EH (cell line): ENCODE results near the gene VDR.

Source experiments
- DNase-seq: peaks from one replicate; pipeline ENCODE4 v3.0.0-alpha.2; 2015; ENCODE audit warnings: low read depth

Gene VDR

DNA sequence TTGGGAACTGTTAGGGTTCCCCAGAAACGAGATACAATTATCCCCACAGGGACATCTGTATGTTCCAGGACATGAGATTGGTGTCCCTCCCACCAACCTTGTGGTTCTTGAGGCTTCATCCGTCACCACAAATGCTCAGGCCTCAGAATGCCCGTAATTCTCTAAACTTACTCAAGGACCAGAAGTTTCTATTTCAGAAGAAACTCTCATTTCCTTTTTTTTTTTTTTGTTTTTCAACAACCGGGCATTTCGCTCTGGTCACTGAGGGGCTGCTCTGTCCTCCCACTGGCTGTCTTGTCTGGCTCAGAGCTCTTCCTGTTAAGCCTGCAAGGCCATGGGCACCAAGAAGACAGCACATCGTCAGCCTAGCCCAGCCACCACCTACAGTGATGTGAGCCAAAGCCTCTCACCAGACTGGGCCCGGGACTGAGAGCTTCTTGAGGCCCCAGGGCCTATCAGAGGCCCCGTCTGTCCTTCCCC is 36.2 kb downstream of the VDR start:
- no peak for DNase-seq

DNA sequence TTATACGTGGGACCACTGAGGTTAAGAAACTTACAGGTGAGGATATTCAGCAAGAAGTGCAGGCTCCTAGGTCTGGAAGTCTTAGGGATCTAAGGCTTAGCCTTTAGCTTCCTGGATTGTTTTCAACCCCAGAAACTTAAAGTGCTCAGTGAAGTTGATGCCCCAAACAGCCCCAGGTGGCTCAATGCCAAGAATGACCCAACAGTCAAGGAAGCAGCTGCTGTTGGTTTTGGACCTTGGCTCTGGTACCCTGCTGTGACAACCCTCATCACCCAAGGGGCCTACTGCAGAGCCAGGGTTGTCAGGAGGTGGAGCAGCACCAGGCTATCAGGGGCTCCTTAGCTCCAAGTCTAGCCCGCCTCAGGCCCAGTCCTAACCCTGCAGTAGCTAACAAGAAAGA is 36.8 kb downstream of the VDR start:
- peak; percentile 16 for DNase-seq

DNA sequence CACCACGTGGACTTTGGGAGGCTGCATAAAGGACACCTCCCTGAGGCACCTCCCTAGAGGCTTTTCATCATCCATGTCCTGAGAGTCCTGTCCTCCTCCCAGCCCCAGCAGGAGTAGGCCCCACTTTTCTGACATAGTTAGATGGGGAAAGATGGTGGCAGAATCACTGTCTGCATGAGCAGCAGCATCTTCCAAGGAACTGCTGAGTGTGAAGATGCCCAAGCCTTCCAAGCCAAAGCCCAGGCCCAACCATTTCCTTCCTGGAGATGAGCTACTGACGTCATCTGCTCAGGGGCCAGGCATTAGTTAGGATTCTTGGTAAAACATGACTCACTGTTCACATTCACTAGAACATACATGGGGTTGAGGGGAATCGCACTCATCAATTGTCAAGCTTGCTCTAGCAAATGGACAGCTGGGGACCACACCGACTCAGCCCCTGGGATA is 37.3 kb downstream of the VDR start:
- peak; percentile 93 for DNase-seq

DNA sequence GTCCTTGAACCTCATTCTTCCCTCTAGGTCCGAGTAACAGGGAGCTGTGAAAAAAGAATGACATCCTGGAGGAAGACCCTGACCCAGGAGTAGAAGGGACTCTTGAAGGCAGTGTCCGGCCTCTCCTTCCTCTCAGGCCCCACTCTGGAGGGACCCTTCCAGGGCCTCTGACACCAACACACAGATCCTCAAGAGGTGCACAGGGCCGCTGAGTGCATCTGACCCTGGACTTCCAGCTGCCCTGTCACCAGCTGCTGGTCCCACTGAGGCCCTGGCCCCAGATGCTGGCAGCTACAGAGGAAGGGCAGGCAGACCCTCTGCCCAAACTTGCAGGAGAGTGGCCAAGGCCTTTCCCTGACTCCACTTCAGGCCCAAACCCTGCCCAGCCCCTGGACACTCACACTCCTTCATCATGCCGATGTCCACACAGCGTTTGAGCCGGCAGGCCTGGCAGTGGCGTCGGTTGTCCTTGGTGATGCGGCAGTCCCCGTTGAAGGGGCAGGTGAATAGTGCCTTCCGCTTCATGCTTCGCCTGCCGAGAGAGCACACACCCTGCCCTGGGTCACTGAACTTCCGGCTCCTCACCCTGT is 40.1 kb downstream of the VDR start:
- DNase-seq, result no peak

- no peak for DNase-seq
These were observed 40.8 kb downstream of the VDR start for GRCh38 chr12:47863985-47864384.

DNA sequence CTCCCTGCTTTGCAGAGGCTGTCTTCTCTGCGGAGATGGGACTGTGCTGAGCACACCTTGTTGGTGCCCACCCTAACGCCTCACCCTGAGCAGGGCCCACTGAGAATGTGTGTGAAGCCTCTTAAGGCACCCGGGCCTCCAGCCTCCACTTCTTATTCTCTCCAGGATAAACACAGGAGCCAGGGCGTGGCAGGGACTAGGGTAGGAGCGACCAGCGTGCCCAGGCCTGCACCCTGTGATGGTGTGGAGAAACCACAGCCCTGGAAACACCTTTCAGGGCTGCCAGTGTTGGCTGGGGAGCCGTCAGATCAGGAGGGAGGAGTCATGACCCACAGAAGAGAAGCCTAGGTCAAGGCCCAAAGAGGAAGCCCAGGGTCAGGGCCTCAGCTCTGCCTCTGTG is 41.3 kb downstream of the VDR start:
- DNase-seq, result no peak

DNA sequence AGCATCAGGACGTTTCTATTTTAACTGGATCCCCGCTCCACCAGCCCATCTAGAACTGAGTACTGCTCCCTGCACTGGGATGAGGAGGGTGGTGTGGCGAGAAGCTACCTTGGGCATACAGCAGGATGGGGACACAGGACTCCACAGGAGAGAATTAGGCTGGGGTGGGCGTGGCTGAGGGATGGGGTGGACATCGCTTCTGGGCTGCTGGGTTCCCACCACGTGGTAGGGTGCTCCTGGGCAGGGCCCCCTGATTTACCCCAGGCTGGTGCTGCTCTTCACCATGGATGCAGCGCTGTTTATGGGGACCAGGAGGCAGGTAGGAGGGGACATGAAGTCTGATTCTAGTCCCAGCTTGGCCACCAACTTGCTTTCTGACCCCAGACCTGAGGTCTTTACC is 41.9 kb downstream of the VDR start:
- no peak for DNase-seq

GRCh38 chr12:47862167-47862750 is 42.5 kb downstream of the VDR start:
- no peak for DNase-seq

- DNase-seq, result no peak
These were observed 43.9 kb downstream of the VDR start for GRCh38 chr12:47860873-47861272.

DNA sequence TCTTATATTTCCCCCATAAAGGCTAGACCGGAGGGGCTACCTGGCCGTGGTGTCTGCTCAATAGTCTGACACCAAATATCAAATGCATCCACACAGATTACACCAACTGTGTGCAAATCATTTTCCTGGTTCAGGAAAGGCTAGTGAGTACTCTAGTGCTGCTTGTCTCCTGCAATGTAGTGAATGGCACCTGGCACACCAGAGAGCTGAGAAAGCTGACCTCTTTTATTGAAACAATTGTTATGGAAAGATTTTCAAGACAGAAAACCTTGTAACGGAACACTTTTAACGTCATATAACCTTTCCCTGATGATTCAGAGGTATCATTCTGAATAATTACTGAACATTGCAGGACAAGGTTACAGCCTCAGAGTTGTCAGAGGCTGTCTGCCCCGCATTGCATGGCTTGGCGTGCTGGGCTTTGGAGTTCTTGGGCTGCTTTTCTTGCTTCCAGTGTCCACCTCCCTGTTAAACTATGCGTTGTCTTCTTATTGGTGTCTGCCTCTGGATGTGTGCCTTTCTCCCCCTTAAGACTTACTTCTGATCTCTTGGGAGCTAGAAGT is 44.4 kb downstream of the VDR start:
- no peak for DNase-seq

DNA sequence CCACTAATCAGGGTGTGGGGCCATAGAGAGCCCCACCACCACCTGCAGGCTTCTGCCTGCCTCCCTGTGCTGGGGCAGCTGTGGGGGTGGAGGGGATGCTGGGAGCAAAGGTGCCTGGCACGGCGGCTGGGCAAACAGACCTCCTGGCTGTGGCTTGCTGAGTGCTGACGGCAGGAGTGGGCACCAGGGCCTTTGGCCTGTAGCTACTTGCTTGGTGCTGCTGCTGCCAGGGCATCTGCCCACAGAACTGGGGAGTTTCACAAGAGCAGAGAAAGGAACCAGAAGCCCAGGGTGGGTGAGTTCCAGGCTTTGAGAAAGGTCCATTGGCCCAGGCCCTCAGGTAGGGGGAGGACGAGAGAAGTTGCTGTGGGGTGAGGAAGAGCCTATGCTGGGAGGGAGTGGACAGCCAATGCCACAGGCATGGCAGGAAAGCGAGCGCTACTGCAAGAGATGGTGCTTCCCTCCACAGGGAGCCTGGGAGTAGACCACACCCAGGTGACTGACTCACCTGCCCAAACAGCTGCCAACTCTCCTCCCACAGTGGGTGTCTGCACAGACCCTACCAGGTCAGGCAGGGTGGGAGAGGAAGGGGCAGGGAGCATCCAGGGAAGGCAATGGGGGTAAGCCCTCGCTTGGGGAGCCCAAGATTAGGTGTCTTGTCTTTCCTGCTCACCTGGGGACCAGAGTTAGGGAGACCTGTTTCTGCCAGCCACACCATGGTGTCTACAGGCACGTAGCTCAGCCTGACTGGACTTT is 46.1 kb downstream of the VDR start:
- DNase-seq, result no peak

- no peak for DNase-seq
These were observed 47.8 kb downstream of the VDR start for GRCh38 chr12:47856721-47857575.

- no peak for DNase-seq
These were observed 48.7 kb downstream of the VDR start for GRCh38 chr12:47856094-47856493.

DNA sequence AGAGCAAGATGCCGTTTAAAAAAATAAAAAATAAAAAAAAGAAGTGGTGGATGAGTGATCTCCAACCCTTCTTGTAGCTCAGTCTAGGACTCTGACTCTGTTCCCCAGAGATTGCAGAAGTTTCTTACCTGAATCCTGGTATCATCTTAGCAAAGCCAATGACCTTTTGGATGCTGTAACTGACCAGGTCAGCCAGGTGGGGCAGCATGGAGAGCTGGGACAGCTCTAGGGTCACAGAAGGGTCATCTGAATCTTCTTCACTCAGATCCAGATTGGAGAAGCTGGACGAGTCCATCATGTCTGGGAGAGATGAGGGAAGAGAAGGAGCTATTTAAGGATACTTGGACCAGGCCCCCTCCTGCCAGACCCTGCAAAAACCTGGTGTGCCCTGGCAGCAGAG is 49.3 kb downstream of the VDR start:
- DNase-seq, result no peak

DNA sequence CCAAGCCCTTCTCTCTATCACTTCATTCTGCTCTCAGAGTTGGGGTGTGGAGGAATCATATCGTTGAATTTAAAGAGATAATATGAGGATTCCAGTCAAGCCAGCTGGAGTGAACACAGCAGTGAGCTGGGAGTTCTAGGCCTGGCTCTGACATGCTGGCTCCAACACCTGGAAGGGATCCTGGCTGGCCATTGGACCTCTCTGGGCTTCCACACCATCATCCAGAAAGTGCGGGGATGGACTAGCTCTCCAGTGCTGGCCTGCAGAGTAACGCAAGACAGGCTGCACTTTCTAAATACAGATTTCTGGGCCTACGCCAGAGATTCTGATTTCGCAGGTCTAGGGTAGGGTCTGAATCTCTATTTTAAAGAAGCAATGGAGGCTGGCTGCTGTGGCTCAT is 50.3 kb downstream of the VDR start:
- DNase-seq, result no peak

DNA sequence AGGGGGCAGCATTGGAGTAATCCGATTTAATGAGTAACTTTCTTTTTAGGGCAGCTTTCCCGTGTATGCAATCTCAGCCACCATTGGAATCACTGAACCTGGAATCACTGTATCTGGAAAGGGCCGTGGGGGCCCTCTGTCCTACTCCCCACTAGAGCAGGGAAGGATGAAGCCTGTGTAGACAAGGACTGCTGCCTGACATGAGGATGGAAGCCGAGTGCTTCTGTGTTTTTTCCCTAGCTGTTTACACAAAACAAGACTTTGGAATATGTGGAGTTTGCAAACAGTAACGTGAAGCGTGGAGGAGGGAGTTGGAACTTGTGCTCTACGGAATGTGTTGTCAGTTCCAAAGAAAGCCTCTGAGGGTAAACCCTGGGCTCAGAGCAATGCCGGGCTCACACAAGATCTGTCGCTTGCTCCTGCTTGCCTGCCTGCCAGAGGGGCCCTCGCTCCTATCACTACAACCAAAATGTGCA is 52.7 kb downstream of the VDR start:
- DNase-seq, result no peak

DNA sequence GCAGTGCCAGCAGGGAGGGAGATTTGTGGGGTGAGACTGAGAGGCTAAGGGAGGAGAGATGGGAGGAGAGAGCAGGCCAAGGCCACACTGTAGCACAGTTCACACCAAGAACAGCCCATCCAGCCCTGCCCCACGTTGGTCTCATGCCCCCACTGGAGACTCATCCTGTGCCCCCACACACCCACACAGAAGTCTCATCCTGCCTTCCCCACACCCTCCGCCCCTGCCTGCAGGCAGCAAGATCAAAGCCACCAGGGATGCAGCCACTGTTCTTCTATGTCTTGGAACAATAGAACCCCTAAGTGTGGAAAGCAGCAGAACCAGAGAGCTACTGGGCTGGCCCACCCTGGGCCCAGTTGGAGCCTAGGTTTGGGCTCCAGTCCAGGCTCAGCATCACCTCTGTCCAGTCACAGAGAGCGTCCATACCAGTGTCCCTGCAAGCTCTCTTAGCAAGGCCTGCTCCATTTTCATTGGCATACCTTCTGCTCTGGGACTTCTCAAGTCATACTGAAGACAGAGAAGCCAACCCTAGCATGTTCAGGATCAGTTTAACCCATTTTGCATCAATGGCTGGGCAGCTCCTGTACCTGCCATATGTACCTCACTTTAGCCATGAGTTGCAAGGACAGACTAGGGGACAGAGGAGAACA is 53.4 kb downstream of the VDR start:
- no peak for DNase-seq

GRCh38 chr12:47850153-47851084 is 54.4 kb downstream of the VDR start:
- DNase-seq, result no peak

DNA sequence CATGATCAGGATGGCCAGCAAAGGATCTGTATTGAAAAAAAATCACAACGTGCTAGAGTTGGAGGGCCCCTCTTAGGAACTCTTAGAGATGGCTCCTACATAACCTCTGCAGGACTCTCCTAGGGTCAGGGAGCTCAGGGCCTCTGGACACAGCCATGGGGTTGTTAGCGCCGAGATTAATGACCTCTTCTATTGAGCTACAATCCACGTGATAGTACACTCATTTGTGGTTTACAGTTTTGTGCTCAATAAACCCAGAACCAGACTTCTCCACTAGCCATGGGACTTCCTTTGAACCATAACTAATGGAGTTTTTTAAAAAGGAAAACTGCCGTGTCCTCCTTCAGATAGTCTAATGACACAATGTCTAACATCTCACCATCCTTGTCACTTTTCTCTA is 55.5 kb downstream of the VDR start:
- no peak for DNase-seq

GRCh38 chr12:47848853-47849252 is 55.9 kb downstream of the VDR start:
- no peak for DNase-seq
